ENCODE data around the gene TCF3. TPM values are rescaled to one million over a fixed set of nuclear protein-coding genes. Genes with fewer than 3 reads are reported as not detected.

The TCF3 gene
- total RNA-seq, 2 experiments from 2014 or later: 518 to 811 TPM

GRCh38 chr19:1680976-1681375 is 28.6 kb upstream of the TCF3 start:
- no peak overlapping the region for H3K4me3 ChIP-seq (ENCODE audit: low read depth, low read length, poor library complexity, severe bottlenecking)
- TF ChIP-seq CTCF (conservative IDR thresholded peaks at IDR 0.05; ENCODE audit: low read length) (no peak), EZH2phosphoT487 (IDR thresholded peaks at IDR 0.05; ENCODE audit: borderline replicate concordance, low read depth, low read length) (no peak)
- DNase-seq (ENCODE audit: low spot score): no peak
- no peak overlapping the region for H2AFZ ChIP-seq (ENCODE audit: low read length)
- ChIA-PET CTCF (ENCODE audit: unreplicated experiment) (no interaction called here), POLR2A (no interaction called here)
- no peaks in the 10 kb centered on the region for H3K36me3 ChIP-seq (ENCODE audit: insufficient read depth, low read length)
- H3K79me2 ChIP-seq (ENCODE audit: insufficient read depth, low read depth, low read length): no peaks in the 10 kb centered on the region
- H3K27ac ChIP-seq (ENCODE audit: low read depth, low read length, poor library complexity, severe bottlenecking): no peak overlapping the region
- H4K20me1 ChIP-seq (ENCODE audit: insufficient read depth, low read length): no peaks in the 10 kb centered on the region
- no peak overlapping the region for H3K4me2 ChIP-seq (ENCODE audit: low read length)
- no peaks in the 10 kb centered on the region for H3K9me3 ChIP-seq (ENCODE audit: low read length)
- H3K4me1 ChIP-seq (ENCODE audit: insufficient read depth, low read length, poor library complexity, severe bottlenecking): no peaks in the 10 kb centered on the region
- no peaks in the 10 kb centered on the region for H3K9me2 ChIP-seq (ENCODE audit: insufficient read depth, low read length)
- BruUV-seq (replicated peaks): no TSS peak
- intact Hi-C loops (cut with micrococcal nuclease; ENCODE audit: unreplicated experiment): no loop called here

- Histone ChIP-seq H2AFZ (ENCODE audit: low read length) (no peak overlapping the region), H3K4me1 (ENCODE audit: insufficient read depth, low read length, poor library complexity, severe bottlenecking) (peaks cover under 1% of the 10 kb centered on the region), H4K20me1 (ENCODE audit: insufficient read depth, low read length) (no peaks in the 10 kb centered on the region), H3K36me3 (ENCODE audit: insufficient read depth, low read length) (no peaks in the 10 kb centered on the region), H3K27ac (ENCODE audit: low read depth, low read length, poor library complexity, severe bottlenecking) (no peak overlapping the region), H3K79me2 (ENCODE audit: insufficient read depth, low read depth, low read length) (no peaks in the 10 kb centered on the region), H3K4me3 (ENCODE audit: low read depth, low read length, poor library complexity, severe bottlenecking) (no peak overlapping the region), H3K9me3 (ENCODE audit: low read length) (no peaks in the 10 kb centered on the region), H3K4me2 (ENCODE audit: low read length) (no peak overlapping the region), H3K9me2 (ENCODE audit: insufficient read depth, low read length) (no peaks in the 10 kb centered on the region)
- no TSS peak for BruUV-seq (replicated peaks)
- ChIA-PET CTCF (ENCODE audit: unreplicated experiment) (no interaction called here), POLR2A (no interaction called here)
- no peak for TF ChIP-seq CTCF (conservative IDR thresholded peaks at IDR 0.05; ENCODE audit: low read length)
- TF ChIP-seq EZH2phosphoT487 (IDR thresholded peaks at IDR 0.05; ENCODE audit: borderline replicate concordance, low read depth, low read length): no peak
- intact Hi-C loops (cut with micrococcal nuclease; ENCODE audit: unreplicated experiment): no loop called here
- no peak for DNase-seq (ENCODE audit: low spot score)
Measured at GRCh38 chr19:1678073-1678472, 25.7 kb upstream of the TCF3 start.

GRCh38 chr19:1676351-1677266 is 24.2 kb upstream of the TCF3 start:
- H3K4me3 ChIP-seq (ENCODE audit: low read depth, low read length, poor library complexity, severe bottlenecking): no peak overlapping the region
- H3K9me2 ChIP-seq (ENCODE audit: insufficient read depth, low read length): no peaks in the 10 kb centered on the region
- CTCF ChIA-PET (ENCODE audit: unreplicated experiment): no interaction called here
- BruUV-seq (replicated peaks): no TSS peak
- H3K4me2 ChIP-seq (ENCODE audit: low read length): no peak overlapping the region
- H3K27ac ChIP-seq (ENCODE audit: low read depth, low read length, poor library complexity, severe bottlenecking): no peak overlapping the region
- DNase-seq (ENCODE audit: low spot score): no peak
- H3K4me1 ChIP-seq (ENCODE audit: insufficient read depth, low read length, poor library complexity, severe bottlenecking): peaks cover 15% of the 10 kb centered on the region
- no peaks in the 10 kb centered on the region for H3K9me3 ChIP-seq (ENCODE audit: low read length)
- intact Hi-C loops (cut with micrococcal nuclease; ENCODE audit: unreplicated experiment): no loop called here
- TF ChIP-seq CTCF (conservative IDR thresholded peaks at IDR 0.05; ENCODE audit: low read length) (no peak), EZH2phosphoT487 (IDR thresholded peaks at IDR 0.05; ENCODE audit: borderline replicate concordance, low read depth, low read length) (no peak)
- no peaks in the 10 kb centered on the region for H3K36me3 ChIP-seq (ENCODE audit: insufficient read depth, low read length)
- no peak overlapping the region for H2AFZ ChIP-seq (ENCODE audit: low read length)
- POLR2A ChIA-PET: no interaction called here
- no peaks in the 10 kb centered on the region for H4K20me1 ChIP-seq (ENCODE audit: insufficient read depth, low read length)
- H3K79me2 ChIP-seq (ENCODE audit: insufficient read depth, low read depth, low read length): no peaks in the 10 kb centered on the region
